CD4-positive, alpha-beta T cell treated with Interleukin-6 for 4 hours (primary cell): ENCODE results near the gene SERPINA3.
"Not testable (repeated sequence)": the region's sequence is repeated elsewhere in the genome, so short reads cannot be mapped to it uniquely, and the experiment has no call there.

Experiments
- DNase-seq: peaks from one replicate; pipeline ENCODE4 v3.0.0-alpha.2; 2020; ENCODE audit warnings: mixed read lengths

The SERPINA3 gene

GRCh38 chr14:94633121-94633520 is 20.9 kb downstream of the SERPINA3 start:
- no peak for DNase-seq

DNA sequence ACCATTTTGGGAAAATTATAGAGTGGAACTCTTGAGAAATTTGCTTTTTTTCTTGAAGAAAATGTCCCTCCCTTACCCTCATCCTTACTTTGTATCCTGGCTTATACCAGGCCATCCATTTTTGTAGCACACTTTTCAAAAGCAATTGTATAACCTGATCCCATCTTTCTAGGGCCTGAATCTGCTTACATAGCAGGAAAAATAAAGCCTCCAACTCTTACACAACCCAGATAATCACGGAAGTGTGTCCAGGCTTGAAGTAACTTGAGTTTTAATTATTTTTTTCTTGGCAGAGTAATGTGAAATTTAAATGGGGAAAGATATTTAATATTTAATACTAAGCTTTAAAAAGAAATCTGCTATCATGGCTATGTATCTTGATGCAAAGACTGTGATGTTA is 23.0 kb downstream of the SERPINA3 start:
- DNase-seq: no peak

GRCh38 chr14:94636744-94637412 is 24.7 kb downstream of the SERPINA3 start:
- DNase-seq: no peak

- DNase-seq: not testable (repeated sequence)
Measured at GRCh38 chr14:94637814-94638213, 25.6 kb downstream of the SERPINA3 start.

GRCh38 chr14:94638339-94638738 is 26.1 kb downstream of the SERPINA3 start:
- DNase-seq: no peak

GRCh38 chr14:94638961-94639817 is 27.0 kb downstream of the SERPINA3 start:
- DNase-seq: no peak

- DNase-seq: no peak
Measured at GRCh38 chr14:94640721-94641631, 28.8 kb downstream of the SERPINA3 start.

- no peak for DNase-seq
Measured at GRCh38 chr14:94641632-94641955, 29.4 kb downstream of the SERPINA3 start.

GRCh38 chr14:94643316-94644101 is 31.3 kb downstream of the SERPINA3 start:
- DNase-seq: no peak

GRCh38 chr14:94644102-94644535 is 31.9 kb downstream of the SERPINA3 start:
- DNase-seq: no peak

DNA sequence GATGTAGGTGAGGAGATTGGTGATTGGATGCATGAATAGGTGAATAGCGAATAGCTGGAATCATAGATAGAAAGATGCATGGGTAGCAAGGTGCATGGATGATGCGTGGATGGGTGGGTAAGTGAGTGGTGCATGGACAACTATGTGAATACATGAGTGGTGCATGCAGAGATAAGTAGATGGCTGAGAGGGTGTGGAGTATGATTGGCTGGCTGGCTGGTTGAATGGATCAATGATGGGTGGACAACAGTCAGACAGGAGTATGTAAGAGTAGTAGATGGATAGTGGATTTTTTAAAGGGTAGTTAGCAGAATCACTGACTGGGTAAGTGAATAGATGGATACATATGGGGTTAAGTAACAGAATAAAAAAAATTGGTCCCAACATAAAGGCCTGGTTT is 33.9 kb downstream of the SERPINA3 start:
- DNase-seq: no peak

DNA sequence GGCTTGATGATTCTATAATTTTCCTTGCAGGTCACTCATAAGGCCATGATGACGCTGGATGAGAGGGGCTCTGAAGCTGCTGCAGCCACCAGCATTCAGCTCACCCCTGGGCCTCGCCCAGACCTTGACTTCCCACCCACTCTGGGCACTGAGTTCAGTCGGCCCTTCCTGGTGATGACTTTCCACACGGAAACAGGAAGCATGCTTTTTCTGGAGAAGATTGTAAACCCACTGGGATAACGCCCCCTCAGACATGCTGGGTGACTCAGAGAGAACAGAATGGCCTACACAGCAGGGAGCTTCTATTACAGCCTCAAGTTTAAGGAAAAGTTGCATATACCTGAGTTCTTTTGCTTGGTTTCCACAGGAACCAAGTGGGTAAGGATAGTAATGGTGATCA is 34.3 kb downstream of the SERPINA3 start:
- DNase-seq: no peak

- DNase-seq: no peak
Measured at GRCh38 chr14:94648801-94649200, 36.6 kb downstream of the SERPINA3 start.

DNA sequence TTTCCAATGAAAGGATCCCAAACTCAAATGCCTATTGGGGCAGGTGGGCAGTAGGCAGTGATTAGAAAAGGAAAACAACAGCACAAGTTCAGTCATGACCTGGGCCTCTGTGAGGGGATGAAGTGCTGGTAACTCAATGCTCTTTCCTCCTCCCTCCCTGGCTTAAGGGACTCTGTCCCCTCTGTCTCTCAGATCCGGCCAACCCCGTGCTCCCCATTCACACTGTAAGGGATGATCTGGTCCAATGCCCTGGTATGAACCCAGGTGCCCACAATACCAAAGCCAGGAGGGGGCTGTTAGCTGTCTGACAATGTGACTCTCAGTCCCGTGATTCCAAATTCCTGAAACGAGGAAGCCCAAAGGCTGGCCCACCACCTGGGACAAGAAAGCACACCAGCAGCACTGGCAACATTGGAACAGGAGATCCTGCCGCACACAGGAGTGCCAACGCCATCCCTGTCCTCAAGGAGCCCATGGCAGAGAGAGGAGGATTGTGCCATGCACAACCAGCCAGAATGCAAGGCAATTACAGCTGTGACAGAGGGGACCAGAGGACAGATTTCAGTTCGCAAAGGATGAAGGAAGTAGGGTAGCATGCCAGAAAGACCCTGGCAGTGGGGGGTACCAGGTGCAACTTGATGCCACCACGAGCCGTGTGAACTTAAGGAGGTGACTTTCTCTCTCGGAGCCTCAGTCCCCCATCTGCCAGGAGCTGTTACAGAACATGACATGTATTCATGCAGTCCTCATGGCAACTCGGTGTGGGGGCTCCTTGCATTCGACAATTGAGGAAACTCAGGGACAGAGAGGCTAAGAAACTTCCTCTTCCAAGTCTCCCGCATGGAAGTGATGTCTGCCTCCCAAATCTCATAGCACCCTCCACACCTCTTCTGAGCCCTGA is 37.6 kb downstream of the SERPINA3 start:
- DNase-seq: no peak

- no peak for DNase-seq
Measured at GRCh38 chr14:94650444-94650775, 38.2 kb downstream of the SERPINA3 start.

- no peak for DNase-seq
Measured at GRCh38 chr14:94650806-94651805, 38.9 kb downstream of the SERPINA3 start.

GRCh38 chr14:94653321-94653720 is 41.1 kb downstream of the SERPINA3 start:
- no peak for DNase-seq

DNA sequence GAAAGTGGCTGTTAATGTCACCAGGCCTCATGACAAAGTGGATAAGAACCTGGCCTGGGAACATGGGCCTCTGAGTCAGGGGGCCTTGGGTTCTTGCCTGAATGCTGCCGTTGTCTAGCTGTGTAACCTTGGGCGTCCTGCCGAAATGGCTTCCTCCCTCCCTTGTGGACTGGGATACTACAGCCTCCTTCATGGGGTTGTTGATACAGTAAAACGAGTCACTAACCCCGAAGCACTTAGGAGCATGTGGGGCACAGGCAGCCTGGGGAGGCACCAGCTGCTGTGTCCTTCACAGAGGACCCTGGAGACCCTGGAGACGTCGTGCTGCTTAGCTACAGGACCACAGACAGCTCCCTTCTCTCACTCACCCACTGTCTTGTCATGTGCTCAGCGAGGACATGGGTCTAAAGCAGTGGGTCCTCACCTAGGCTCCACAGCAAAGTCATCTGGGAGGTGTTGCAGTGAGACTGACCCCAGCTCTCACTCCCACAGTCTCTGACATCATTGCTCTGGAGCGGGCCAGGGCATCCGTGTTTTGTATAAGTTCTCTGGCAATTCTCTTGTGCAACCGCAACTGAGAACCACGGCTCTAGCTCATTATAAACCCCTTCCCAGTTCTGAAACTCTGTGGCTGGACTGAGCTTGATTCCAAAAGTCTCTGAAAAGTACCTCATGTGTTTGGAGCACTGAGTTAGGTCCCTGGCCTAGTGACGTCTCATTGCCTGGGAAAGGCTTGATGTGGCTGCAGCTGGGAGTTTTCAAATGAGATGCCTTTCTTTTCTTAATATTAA is 42.1 kb downstream of the SERPINA3 start:
- no peak for DNase-seq

GRCh38 chr14:94655169-94655710 is 43.0 kb downstream of the SERPINA3 start:
- no peak for DNase-seq
